ENCODE data around the gene COL4A1.

COL4A1 gene

DNA sequence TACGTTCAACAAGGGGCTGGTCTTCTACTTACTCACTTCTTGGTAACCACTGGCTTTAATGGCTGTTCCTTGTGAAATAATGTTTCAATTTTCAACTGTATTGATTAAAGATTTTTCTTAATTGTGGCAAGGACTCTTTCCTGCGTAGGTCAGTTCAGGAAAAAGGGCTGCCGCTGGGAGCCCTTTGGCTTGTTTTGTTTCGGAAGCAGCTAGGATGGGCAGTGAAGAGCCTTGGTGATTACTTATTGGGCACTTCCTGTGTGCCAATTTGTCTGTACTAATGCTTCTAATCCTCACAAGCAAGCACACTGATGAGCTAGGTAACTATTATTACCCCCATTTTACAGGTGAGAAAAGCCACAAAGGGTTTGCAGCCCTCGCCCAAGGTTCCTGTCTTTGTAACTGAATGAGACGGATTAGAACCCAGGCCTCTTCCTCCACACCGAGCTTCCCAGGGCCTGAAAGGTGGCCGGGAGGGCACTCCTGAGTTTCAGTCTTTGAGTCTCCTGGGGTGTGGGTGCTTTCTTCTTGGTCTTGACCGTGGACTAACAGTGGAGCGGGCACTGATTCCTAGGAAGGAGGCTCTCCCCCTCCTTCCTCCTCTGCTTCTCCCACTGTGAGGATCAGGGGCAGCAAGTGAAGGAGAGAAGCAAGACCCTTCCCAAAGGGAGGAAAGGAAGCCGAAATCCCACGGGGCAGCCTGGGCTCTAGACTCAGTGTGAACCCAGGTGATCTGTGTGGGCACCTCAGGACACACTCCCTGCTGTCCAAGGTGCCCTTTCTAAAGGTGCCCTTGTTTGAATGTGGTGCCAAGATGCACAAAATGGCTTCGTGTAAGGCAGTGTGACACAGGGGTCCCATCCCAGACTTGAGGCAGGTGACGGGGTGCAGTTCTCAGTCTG, 3.8 kb upstream of the COL4A1 start:
- FAIRE-seq = no peak
- DNase-seq (ENCODE audit: insufficient read length, low spot score) = no peak

DNA sequence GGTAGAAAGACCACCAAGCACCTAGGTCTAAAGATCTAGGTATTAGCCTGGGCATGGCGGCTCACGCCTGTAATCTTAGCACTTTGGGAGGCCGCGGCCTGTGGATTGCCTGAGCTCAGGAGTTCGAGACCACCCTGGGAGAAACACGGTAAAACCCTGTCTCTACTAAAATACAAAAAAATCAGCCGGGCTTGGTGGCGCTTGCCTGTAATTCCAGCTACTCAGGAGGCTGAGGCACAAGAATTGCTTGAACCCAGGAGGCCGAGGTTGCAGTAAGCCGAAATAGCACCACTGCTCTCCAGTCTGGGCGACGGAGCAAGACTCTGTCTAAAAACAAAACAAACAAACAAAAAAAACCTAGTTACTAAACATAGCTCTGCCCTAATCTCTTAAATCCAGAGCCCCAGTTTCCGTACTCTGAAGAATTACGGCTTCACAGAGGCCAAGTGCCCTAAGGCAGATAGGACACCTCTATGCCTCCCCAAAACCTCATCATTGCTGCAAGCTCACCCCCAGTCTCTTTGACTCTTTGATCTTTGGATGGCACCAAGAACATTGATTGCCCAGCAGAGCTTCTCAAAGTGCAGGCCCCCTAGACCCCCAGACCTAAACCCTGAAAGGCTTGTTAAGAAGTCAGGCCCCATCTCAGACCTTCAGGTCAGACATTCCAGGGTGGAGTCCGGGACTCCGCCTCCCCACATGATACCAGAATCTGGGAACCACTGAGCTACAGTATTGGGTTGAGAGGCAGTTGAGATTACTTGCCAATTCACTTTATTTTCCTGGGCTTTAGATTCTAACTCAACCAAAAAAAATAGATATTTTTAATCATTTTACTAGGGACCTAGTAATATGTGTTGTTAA, 2.9 kb upstream of the COL4A1 start:
- DNase-seq (ENCODE audit: insufficient read length, low spot score) (no peak), FAIRE-seq (no peak)

DNA sequence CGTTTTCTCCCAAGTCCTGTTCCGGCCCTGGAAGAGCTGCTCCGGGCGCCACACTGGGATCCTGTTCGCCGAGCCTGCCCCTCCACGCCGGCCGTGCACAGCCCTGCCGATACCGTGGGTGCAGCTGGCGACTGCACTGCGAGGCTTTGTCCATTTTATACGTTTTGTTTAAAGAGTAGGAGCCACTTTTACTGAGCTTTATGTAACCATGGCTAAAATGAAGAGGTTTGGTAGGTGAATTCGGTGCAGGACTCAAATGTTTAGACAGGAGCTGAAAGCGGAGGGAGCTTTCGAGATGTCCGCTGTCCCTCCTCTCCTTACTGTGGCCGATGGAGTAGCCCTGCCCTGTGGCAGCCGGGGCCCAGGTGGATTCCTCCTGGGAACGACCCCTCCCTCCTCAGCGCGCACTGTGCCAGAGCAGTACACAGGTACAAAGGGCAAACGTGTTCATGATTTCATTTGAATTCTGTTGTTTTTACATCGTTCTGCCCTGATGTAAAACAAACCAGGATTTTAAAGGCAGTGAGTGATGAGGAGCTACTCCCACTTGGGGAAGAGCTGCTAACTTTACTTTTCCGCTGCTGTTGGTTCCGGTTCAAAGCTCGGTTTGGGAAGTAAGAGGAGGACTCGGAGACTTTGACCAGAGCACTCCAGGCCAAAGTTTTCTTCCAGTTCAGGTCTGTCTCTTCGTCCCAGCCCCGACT, 1.9 kb upstream of the COL4A1 start:
- DNase-seq (ENCODE audit: insufficient read length, low spot score) (no peak), FAIRE-seq (no peak)

DNA sequence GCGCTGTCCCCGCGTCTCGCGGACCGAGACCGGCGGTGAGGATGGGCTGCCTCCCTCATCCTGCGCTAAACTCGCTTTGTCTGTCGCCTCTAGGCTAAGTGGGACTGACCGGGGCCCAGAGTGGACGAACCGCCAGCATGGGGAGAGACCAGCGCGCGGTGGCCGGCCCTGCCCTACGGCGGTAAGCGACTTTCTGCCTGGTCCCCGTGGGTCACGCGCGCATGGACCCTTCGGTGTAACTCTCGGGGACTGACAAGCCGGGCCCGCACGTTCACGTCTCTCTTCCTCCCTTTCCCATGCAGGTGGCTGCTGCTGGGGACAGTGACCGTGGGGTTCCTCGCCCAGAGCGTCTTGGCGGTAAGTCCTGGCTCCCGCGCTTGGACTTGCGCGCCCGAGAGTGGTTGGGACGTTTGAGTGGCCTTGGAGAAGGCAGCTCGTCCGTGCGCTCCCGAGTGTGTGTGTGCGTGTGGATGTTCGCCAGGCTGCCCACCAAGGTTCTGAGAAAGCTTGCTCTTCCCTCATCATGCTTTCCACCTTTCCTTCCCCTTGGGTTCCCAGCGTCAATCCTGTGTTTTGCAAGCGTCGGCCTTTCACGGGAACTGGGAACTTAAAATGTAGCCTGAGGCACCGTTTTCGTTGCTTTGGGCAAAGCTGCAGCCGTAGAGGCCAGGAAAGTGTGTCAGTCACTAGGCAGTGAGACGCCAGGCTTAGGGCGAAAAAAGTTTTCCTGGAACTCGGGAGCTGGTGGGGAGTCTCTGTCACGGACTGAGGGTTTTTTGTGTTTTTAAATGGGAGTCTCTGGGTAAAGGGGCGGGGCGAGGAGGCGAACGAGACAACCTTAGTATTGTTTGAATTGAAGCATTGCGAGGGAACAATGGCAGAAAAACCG, 1.1 kb upstream of the COL4A1 start:
- FAIRE-seq = no peak
- no peak for DNase-seq (ENCODE audit: insufficient read length, low spot score)

DNA sequence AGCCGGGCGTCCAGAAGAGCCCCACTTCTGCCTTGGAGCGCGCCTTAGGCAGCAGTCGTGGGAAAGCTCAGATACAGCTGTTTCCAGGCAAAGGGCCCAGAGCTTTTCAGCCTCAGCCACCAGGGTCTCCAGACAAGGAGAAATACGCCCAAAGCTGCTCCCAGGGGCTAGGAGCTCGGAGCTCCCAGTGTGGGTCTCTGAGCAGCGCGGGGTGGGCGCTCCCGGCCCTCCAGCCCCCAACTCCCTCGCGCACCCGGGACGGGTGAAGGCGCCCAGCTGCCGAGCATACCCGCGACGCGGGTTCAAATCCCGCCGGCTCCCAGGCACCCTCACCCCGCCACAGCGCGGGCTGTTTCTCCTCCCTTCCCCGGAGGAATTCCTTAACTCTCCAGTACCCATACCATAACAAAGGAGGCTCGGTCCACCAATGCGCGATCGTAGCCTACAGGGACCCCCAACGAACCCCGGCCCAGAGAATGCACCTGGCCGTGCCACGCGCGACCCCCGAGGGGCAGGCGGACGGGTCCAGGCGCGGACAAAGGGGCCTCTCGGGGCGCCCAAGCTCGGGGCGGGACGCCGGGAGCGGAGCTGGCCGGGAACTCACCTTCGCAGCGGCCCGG, 507 bp downstream of the COL4A1 start:
- DNase-seq (ENCODE audit: insufficient read length, low spot score) = no peak
- FAIRE-seq = no peak

DNA sequence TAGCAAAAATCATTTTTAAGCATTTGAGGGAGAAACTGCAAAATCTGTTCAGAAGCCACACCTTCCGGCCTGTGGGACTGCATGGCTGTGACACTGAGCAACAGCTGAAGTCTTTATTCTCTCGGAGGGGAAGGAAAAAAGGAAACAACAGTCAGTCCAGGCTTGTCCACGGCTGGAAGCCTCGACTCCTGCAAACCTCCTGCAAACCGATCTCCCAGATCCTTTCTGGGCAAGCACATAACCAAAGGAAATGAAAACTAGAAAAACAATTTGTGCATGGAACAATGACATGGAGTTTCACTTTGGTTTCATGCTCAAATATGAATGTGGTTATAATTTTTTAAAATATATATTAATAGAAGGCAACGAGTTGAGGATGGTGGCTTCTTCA, 1.0 kb downstream of the COL4A1 start:
- FAIRE-seq (no peak), DNase-seq (ENCODE audit: insufficient read length, low spot score) (no peak)

- no peak for FAIRE-seq
- no peak for DNase-seq (ENCODE audit: insufficient read length, low spot score)
Observed at GRCh38 chr13:110305544-110305943, 1.4 kb downstream of the COL4A1 start.

GRCh38 chr13:110305001-110305400, 2.0 kb downstream of the COL4A1 start:
- FAIRE-seq (no peak), DNase-seq (ENCODE audit: insufficient read length, low spot score) (no peak)

- no peak for FAIRE-seq
- no peak for DNase-seq (ENCODE audit: insufficient read length, low spot score)
Observed at GRCh38 chr13:110304256-110304655, 2.7 kb downstream of the COL4A1 start.

- FAIRE-seq (no peak), DNase-seq (ENCODE audit: insufficient read length, low spot score) (no peak)
Observed at GRCh38 chr13:110303644-110304043, 3.3 kb downstream of the COL4A1 start.

DNA sequence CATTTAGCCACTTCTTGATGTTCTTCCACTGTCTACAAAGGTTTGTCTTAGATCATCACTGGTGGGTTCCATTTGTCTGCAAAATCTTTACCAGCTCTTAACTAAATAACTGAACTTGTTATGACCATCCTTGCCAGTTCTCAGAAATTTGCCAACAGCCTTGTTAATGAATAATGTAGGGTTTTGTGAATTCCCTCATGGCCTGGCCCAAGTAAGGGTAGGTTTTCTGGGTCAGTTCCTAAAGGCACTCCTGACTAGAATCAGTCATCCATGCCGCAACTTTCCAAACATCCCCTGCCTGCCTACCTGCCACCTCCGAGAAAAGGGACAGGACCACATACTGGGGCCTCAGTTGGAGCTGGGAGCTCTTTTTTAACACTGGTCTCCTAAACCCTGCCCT, 4.0 kb downstream of the COL4A1 start:
- DNase-seq (ENCODE audit: insufficient read length, low spot score) = no peak
- FAIRE-seq = no peak

DNA sequence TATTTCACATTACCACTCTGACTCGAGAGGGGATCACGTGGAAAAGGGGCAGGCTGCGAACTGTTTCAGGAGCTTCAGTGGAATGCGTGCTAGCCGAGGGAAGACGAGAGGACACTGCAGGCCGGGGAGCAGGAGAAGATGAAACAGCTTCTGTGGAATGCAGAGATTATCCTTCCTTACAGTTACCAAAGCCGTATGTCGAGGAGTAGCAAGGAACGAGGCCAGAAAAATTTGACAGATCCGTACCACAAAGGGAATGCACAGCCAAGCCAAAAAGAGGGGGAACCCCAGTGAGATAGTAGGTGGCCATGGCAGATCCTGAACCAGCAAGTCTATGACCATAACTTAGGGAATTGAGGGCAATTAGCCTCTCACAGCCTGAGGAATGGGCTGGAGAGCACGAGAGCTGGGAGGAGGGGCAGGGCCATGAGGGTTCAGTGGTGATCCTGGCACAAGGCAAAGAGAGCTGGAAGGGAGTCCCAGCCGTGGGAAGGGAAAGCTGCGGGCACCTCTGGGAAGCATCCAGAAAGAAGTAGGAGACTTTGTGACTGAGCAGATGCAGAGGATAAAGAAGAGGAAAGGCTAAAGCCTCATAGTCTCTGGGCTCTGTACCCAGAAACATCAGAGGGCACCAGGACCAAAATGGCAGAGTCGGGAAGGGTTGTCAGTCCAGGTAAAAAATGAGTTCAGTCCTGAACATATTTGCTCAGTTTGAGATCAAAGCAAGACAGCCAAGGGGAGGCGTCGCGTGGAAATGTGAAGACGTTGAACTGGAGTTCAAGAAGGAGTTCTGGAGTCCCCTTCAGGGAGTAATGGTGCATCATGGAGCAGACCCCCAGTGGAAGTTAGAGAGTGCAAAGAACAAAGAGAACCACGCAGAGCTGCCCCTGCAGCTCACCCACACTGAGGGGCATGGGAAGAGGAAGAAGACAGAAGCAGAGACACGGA, 5.1 kb downstream of the COL4A1 start:
- FAIRE-seq (no peak), DNase-seq (ENCODE audit: insufficient read length, low spot score) (no peak)

- FAIRE-seq (no peak), DNase-seq (ENCODE audit: insufficient read length, low spot score) (no peak)
Observed at GRCh38 chr13:110301083-110301482, 5.9 kb downstream of the COL4A1 start.

DNA sequence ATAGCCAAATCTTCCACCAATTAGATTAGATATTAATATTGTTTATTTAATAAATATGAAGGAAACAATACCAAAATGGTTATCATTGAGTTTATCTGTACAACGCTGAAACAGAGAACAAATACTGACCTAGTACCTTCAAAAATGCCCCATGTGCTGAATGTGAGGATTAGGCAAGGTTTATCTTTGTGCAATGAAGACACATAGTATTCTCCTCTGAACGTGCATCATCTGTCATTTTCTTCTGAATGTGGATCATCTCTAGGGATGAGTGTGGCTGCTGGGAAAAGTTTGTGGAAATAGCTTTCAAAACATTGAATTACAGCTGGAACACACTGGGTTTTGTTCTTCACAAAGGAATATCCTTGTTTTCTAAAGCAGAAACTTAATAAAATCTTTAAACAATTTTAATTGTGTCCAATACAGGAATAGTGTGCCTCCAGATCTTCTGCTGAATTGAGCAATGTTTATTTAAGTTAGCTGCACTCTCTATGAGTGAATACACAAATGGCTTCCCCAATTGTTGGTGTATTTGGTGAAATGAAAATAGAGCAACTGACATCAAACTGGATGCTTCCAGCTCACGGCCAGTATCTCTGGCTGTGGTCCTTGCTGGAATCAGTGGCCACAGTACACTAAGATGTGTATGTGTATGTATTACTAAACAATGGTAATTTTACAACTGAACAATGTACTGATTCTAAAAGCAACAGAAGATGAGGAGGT, 6.7 kb downstream of the COL4A1 start:
- FAIRE-seq = no peak
- DNase-seq (ENCODE audit: insufficient read length, low spot score) = no peak

DNA sequence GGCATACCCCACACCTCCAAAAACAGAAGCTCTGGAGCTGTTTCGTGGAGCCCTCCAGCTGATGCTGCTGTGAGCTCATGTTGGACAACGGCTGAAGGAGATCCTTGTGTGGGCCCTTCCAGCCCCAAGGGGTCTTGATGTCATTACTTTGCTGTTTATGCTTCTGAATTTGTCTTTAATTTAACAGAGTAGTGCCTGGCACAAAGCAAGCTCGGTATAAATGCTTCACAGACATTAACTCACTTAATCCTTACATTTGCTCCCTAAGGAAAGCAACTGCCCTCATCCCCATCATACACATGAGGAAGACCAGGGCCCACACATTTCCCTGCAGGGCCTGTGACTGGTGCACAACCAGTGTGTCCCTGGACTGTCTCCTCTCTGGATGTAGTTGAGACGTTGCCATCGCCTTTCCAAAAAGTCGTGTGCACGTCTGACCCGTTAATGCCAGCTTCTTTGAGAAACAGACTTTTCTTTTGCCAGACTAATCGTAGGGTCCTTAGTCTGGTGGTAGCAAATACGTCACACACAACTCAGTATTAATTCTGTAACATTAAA, 7.6 kb downstream of the COL4A1 start:
- no peak for DNase-seq (ENCODE audit: insufficient read length, low spot score)
- no peak for FAIRE-seq

DNA sequence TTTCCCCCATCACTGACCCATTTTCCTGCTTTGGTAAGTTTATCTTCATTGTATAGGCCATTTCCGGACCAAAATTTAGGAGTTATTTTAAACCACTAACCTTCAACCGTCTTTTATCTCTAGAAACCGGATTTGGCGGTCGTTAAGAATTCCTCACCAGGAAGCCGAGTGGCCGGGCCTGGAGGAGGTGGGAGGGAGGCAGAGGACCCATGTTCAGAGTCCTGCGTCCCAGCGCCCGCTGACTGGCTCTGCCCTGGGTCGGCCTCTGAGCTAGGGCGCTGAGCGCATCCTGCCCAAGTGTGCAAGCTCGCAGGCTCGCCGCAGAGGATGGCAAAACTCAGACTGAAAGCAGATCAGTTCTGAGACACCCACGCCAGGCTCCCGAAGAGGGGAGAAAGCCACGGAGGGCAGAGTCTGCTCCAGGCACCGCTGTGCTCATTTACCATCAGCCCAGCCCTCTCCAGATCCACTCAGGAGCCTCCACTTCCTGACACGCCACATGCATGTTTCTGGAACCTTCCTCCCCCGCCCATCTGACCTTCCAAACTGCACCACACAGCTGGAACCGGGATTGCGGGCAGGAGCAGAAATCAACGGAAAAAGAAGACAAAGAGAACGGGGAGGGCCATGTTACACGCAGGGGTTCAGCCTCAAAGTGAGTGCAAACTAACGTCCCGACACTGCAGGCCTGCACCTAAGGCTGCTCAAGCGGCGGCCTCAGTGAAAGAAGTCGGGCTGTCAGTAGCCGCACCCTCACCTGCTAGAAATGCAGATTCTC, 8.3 kb downstream of the COL4A1 start:
- FAIRE-seq (no peak), DNase-seq (ENCODE audit: insufficient read length, low spot score) (no peak)

Data from GM19239 (cell line).